SW480 (cell line): ENCODE data around the gene CA12.
"Not testable (repeated sequence)": the region's sequence is repeated elsewhere in the genome, so short reads cannot be mapped to it uniquely, and the experiment has no call there.

Experiments used
- DNase-seq: peaks from one replicate; pipeline ENCODE4 v3.0.0-alpha.2; 2016; ENCODE audit warnings: low spot score

Gene CA12

DNA sequence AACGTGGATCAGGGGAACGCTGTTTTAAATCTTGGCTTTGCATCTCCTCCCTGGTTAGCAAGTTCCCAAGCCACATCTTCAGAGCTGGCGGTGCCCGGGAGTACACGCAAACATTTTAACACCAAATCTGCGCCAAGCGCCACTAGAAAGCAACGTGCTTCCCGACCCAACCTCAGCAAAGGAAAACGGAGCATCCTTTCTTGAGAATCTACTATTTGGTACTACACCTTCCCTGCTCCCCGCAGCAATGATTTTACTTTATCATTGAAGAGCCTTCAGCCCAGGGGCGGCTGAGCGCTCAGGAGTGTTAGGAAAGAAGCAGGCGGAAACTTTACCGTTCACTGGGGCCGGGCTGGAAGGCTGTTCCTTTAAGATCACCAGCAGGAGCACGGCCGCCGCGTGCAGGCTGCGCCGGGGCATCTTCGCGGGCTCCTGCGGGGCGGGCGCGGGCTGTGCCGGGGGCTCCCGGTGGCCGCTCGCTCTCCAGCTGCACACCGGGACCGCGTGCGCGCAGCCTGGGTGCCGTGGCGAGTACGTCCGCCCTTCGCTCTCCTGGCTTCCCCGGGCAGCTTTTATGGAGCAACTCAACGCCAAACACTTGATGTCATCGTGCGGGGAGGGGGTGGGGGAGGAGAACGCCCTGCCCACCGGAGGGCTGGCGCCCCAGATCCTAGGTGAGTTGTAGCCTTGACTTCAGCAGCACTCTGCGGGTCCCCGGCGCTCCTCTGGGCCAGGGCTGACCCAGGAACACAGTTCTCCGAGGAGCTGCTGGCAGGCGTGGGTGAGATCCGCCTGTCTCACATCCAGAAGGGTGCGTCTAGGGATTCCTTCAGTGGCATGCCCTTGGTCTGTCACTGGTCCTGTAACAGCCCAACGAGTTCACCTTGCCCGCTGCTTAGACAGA, at the start of gene CA12:
CA12 (minus strand) TSS at position 546 of the 904 bp plus-strand sequence; CDS start at position 420, 126 bp downstream.
- peak; percentile 8 for DNase-seq

DNA sequence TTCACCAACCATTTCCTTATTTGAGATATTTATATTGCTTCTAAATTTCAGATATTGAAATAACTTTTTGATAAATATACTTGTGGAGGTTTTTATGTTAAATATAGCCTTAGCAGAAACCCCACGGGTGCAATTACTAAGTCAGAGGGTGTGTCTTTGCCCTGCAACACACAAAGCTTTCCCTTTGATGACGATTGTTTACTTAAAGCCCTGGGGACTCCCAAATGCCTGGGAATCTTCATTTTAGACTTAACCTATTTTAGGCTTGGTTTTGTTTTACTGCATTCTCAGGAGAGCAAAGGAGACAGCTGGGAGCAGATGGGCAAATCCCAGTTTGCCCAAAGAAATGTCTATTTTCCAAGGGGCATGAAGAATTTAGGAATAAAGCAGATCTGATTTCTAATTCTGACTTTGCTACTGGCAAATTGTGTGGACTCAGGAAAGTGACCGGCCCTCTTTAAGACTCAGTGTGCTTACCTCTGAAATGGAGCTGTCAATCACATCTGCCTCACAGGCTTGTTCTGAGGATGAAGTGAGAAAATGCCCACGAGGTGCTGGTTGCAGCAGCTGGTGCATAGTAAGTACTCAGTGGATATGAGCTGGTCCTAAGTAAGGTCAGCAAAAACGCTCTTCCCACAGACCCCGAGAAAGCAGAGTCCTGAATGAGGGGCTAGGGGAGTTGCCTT, 49.3 kb upstream of the CA12 start:
- no peak for DNase-seq

DNA sequence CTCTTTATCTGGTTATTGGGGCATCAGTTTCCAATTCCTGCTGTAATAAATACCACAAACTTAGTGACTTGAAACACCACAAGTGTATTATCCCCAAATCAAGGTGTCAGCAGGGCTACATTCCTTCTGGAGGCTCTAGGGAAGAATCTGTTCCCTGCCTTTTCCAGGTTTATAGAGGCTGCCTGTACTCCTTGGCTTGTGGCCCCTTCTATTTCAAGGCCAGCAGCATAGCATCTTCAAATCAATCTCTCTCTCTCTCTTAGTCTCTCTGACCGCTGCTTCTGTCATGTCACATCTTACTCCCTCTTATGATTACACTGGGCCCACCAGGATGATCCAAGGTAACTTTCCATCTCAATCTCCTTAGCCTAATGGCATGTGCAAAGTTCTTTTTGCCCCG, 44.9 kb upstream of the CA12 start:
- DNase-seq, result no peak

DNA sequence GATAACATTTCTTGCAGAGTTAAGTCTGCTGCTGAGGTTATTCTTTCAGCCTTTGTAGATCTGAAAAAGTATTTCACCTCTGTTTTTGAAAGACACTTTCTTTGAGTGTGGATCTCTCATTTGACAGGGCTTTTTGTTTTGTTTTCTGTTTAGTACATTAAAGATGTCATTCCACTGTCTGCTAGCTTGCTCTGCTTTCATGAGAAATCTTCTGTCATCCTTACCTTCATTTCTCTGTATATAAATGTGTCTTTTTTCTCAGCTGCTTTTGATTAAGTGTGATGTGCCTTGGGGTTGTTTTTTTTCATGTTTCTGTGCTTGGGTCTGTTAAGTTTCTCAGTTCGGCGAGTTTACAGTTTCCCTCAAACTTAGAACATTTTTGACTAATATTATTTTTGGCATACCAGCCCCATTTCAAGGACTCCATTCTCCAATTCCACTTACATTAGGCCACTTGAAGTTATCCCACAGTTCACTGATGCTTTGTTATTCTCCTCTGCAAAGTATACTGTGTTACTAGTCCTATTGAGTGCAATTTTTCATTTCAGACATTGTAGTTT, 43.9 kb upstream of the CA12 start:
- no peak for DNase-seq

DNA sequence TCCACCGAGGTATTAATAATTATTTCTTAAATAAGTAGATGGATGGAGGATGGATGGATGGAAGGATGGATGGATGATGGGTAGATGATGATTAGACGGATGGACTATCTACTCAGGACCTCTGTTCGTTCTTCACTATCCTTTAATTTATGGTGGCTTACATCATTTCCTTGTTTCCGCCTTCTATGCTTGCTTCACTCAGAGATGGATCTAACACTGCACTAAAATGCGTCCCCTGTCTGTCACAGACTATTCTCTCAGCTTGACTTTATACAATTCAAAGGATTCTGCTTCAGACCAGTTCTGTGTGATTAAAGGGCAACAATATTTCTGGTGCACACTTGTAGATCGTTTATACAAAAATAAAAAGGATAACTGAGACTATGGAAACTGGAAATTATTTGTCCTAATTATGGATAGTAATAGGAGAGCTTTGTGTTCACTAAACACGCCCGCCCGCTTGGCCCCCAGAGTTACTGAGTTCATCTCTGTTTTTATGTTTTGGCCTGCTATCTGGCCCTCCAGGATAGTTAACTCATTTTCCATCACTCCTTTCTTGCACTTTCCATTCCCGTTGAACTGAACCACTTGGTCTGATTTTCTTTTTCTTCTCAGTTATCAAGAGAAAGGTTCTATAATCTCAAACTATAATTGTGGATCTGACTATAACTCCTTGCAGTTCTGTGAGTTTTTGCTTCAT, 41.4 kb upstream of the CA12 start:
- no peak for DNase-seq

DNA sequence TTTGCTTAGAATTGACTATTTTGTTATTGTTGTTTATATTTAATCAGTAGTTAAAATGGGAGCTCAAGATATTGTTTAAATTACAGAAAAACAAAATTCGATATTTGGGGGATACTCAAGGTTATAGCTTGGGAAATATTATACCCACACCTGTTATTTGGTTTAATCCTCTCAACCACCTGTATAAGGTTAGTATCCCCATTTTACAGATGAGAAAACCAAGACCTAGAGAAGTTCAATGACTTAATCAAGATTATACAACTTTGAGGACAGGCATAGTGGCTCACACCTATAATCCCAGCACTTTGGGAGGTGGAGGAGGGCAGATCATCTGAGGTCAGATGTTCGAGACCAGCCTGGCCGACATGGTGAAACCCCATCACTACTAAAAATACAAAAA, 39.8 kb upstream of the CA12 start:
- DNase-seq, result no peak

DNA sequence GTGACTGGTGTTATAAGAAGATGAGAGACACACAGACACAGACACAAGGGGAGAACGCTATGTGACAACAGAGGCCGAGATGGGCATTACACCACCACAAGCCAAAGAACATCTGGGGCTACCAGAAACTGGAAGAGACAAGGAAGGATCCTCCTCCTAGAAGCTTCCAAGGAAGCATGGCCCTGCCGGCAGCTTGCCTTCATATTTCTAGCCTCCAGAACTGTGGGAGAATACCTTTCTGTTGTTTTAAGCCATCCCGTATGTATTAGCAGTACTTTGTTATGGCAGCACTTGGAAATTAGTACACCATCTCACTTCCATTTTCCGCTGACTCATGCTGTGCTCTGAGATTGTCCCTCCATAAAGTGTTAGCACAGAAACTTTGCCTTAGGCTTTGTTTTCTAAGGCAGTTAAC, 38.7 kb upstream of the CA12 start:
- no peak for DNase-seq

DNA sequence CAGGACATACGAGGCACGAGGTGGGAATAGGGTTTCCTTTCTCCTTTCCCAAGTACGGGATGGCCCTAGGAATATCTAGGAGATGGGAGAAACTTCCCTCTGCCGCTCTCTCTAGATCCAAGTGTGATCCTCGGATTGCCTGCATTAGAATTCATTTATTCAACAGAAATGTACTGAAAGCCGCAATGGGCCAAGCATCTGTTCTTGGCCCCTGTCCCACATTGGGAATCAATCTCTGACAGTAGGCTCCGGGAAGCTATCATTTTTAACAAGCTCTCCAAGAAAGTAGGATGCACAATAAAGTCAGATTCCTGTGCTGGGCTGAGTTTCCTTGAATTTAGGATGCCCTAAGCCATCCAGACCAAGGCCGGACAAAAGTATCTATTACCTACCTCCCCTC, 37.2 kb upstream of the CA12 start:
- DNase-seq, result no peak

DNA sequence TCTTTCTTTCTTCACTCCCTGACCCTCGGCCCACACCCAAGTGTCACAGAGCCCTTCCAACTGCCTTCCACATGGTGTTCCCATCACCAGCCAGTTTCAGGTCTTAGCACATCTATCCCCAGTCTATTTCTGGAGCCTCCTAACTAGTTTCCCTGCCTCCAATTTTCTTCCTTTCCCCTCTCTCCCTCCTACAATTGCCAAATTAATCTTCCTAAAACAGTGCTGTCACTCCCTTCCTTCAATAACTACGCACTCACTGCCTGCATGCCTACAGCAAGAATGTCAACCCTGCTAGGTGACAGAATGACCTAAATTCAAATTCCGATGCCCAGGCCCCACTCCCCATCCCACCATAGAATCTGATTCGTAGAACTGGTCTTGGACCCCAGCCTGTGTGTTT, 36.1 kb upstream of the CA12 start:
- DNase-seq, result no peak

DNA sequence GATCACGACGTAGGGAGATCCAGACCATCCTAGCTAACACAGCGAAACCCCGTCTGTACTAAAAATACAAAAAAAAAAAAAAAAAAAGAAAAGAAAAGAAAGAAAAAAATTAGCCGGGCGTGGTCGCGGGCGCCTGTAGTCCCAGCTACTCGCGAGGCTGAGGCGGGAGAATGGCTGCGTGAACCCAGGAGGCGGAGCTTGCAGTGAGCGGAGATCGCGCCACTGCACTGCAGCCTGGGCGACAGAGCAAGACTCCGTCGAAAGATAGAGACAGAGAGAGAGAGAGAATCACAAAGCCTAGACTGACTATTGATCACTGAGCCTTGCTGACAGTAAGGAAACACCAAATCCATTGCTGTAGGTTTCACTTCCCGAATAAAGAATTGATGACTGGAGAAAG, 35.6 kb upstream of the CA12 start:
- DNase-seq, result not testable (repeated sequence)

DNA sequence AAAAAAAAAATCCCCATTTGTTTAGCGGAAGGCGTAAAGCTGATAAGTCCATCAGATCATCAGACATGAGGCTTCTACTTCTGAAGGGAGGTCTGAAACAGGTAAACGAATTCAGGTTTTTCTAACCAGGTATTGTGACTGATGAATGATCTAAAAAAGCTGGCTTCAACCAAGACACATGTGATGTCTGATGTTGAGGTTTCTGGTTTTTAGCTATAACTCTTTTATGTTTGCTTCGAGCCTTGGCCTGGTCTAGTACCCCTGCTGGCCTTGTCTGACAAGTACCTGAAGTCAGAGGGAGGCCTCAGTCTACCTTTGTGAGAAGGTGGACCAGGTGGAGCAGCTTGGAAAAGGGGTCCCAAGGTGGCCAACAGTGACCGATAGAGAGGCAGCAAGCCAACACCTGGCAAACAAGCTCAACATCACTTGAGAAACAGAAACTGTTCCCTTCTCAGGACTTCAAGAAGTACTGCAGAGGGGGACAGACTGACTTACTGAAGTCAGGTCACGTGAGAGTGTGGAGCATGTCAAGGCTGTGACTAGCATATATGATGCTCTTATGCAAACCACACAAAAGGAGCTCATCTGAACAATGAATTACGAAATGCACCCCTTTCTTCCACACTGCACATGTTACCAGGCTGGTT, 33.0 kb upstream of the CA12 start:
- DNase-seq, result no peak

DNA sequence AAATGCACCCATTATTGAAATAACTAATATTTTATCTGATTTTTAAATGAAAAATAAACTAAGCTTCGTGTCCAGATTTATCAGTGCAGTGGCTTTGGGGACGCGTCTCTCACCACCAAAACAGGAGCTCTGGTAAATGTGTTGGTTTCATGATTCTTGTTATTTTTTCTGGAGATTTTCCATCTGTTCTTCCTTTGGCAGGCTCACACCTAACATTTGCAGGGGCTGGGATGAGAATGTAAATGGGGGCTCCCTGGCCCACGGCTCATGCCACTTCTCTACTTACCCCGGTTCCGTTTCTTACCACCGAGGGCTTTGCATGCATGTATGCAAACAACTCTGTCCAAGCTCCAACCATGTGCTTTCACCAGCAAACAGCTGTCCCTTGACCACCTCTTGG, 30.9 kb upstream of the CA12 start:
- no peak for DNase-seq

DNA sequence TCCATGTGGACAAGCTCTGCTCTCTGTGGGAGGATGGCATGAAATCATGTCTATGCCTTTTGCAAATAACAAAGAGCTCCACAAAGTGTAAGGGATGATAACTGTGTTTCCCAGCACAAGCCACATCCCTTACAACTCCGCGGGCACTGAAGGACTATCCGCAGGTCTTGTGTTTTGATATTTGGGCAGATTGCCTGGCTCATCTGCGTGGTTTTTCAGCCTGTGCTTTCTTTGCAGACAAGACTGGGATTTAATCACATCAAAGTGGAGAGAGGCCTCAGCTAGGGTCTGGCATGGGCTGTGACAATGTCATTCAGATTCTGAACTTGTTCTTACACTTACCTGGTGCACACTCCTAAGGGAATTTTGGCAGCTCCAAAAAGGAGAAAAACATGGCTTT, 30.2 kb upstream of the CA12 start:
- no peak for DNase-seq

DNA sequence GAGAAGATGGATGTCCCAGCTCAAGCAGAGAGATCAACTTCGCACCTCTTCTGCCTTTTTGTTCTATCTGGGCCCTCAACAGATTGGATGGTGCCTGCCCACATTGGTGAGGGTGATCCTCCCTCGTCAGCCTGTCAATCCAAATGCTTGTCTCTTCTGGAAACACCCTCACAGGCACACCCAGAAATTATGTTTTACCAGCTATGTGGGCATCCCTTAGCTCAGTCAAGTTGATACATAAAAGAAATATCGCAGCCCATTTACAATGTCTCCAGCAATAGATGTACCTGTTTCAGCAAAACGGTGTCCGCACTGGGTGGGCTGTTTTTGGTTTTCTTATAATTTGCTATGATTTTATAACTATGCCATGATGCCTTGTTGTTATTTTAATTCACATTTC, 27.5 kb upstream of the CA12 start:
- DNase-seq, result no peak

DNA sequence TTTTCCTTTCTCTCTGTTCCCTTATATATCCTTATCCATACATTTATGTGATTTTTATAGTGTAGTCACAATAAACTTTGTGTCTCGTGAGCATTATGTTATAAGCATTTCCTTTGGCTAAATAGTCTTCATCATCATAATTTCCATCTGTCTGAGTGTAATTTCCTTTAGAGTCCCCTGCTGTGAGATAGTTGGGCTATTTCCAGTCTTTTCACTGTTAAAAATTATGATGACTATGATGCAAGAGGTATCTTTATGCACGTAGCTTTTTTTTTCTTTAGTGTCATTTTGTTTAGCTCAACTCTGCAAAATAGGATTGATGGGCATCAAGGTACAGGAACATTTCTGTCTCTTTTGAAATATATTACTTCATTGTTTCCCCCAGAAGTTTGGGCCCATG, 26.9 kb upstream of the CA12 start:
- DNase-seq, result no peak

DNA sequence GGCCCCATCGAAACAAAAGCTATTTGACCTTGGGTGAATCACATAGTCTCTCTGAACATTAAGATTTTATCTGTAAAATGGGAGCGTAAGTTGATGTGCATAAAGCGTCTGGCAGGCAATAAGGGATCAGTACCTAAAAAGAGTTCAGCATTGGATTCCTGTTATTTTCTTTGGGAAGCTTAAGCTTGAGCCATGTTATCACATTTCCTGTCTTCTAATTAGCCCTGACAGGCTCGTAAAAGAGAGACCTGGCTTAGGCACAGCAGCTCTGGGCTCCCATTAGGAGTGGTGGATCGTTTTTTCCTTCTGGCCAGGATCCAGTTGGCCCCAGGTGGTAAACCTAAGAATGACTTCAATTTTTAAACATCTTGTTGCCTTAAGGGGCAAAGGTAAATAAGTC, 26.0 kb upstream of the CA12 start:
- DNase-seq, result no peak

DNA sequence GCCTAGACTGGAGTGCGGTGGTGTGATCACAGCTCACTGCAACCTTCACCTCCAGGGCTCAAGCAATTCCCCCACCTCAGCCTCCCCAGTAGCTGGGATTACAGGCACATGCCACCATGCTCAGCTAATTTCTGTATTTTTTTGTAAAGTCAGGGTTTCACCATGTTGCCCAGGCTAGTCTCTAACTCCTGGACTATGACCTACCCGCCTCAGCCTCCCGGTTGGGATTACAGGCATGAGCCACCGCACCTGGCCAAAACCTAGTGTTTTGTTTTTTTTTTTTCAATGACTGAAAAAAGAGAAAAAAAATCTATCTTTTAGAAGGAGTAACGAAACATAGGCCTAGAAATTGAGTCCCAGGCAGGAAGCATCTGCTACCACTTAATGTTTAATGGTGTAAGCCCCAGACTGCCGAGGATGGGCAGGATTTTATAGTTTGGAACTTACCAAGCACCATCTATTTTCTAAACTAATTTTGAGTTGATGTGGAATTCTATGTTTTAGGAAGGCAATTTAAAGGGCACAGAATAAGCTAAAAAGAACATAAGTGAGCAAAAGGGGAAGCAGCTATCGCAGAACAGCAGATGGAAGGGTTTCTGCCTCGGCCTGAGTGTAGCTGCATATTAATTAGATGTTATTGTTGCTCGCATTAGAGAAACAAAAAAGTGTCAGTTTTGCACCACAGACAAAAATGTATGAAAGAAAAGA, 24.2 kb upstream of the CA12 start:
- DNase-seq, result no peak

DNA sequence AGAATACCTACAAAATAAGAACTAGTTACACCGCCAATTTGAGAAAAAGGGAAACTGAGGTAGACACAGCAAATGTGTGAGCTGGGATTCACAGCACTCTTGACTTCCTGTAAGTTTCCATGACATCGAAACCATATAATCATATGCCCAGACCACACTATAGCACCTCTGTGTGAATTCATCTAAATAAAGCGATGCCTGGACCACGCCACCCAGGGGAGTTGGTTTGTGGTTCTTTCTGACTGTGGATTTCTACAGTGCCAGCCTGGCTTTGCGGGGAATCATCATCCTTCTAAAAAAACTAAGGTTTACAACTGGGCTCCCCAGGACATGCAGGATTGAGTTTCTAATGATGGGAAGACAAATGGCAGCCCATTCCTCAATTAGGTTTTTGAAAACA, 23.5 kb upstream of the CA12 start:
- DNase-seq, result no peak

DNA sequence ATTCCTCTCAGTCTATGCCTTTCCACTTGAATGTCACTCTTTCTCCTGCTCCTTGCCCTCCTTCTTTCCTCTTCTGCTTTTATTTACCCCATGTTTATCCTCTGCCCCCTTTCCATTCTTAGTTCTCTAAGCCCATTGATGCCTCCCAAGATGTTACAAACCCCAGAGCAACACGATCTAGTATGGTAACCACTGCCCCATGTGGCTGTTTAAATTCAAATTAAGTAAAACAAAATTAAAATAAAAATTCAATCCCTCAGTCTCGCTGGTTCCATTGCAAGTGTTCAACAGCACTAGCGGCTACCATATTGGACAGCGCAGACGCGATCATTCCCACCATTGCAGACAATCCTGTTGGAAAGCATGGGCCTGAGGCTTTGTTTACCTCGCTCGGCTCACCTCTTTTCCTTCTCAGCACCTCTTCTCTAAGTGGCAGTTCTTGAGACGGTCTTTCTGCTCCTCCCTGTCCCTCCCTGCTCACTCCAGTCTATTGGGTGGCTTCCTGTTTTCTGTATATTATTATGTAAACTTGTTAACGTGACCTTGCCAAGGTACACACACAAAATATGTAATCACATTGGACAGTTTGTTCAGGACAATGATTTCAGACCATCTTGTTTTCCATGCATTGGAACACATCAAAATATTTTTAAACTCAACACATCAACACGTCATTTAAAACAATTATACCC, 21.8 kb upstream of the CA12 start:
- DNase-seq, result no peak

DNA sequence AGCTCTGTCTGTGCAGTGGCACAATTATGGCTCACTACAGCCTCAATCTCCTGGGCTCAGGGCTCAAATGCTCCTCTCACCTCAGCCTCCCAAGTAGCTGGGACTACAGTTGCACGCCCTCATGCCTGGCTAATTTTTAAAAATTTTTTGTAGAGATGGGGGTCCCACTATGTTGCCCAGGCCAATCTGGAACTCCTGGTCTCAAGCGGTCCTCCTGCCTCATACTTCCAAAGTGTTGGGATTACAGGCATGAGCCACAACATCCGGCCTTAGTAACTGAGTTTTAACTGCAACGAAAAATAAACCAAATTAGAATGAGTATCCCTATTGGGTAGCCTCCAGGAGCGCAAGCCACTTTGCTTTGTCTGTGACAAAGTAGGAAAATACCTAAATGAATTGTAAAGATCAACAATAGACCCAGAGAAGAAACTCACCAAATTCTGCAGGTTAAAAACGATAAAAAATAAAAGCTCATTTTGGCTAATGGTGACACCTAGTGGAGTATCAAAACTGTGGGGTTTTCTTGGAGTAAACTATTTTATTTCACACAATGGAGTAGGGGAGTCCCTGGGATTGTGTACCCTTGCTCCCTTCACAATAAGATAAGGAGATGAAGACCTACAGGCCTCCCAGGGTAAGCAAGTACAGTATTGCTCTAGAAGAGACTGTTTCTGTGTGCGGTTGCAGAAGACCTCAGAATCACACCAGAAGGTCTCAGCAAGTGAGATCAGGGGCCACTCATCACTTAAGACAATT, 21.0 kb upstream of the CA12 start:
- peak; percentile 14 for DNase-seq
